Measurements from ENCODE around the gene C13orf46. TPM values are rescaled to one million over a fixed set of nuclear protein-coding genes. Genes with fewer than 3 reads are reported as not detected.

The C13orf46 gene
- total and polyA plus RNA-seq, 4 donors = 0.13 to 3.5 (median 1.3) TPM

DNA sequence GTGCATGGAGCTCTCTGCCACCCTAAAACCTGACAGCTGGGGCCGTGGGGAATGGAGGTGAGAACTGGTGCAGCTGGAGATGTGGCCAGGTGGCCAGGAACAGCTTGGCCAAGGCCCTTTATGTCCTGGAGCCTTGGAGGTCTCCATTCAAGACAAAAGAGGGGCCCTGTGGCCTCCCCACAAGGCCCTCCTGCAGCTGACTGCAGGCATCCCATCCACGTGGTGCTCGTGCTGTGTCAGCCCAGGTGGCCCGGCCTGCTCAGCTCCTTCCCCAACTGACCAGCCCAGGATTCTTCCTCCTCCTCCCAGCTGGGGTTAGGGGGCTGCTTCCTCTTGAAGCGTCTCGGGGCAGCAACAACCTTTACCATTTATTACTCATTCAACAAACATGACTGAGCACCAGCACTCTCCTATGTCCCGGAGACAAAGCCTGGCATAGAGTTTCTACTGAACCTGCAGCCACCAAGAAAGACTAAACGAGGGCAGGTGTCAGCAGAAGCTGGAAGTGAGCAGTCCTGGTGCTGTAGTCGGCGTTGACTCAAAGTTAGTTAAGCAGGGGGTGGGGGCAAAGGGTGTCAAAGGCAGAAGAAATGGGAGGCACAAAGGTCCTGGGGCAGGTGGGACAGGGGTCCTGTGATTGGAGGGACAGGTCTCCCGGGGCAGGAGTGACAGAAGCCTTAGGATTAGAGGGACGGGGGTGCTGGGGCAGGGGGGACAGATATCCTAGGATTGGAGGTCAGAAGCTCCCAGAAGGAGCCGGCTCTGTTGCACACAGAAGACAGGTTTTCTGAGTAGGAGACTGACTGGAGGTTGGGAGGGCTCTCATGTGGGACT is 23.3 kb upstream of the C13orf46 start:
- intact Hi-C loops (cut with DNase I) = no loop called here
- Histone ChIP-seq H3K36me3 (ENCODE audit: control insufficient read depth in 1 of 2, insufficient read depth in 2 of 2, low read length in 1 of 2) (no peaks in the 10 kb centered on the region), H3K4me1 (ENCODE audit: control insufficient read depth in 1 of 2, insufficient read depth in 2 of 2, low read length in 2 of 2) (no peaks in the 10 kb centered on the region), H3K27me3 (ENCODE audit: control insufficient read depth in 1 of 2, insufficient read depth in 2 of 2, low read length in 1 of 2) (no peaks in the 10 kb centered on the region), H3K9me3 (ENCODE audit: control insufficient read depth, low read length) (no peaks in the 10 kb centered on the region), H3K4me3 (ENCODE audit: low read length in 2 of 2) (no peak overlapping the region), H3K27ac (ENCODE audit: low read depth in 1 of 2, low read length in 2 of 2) (no peak overlapping the region)
- ATAC-seq (ENCODE audit: low FRiP score) (no peak), DNase-seq (peak in 1 of 2 donors; percentile 63)
- WGBS, 2 donors = 87 to 88% methylated on average over 13 of the region's 13 CpGs

GRCh38 chr13:113996081-113996911 is 22.4 kb upstream of the C13orf46 start:
- WGBS, 2 donors = 93 to 94% methylated on average over 36 to 38 of the region's 38 CpGs
- intact Hi-C loops (cut with DNase I) = no loop called here
- no peak for ATAC-seq (ENCODE audit: low FRiP score)
- peaks cover 0 to 3% of the 10 kb centered on the region in 2 donors for H3K36me3 ChIP-seq (ENCODE audit: control insufficient read depth in 1 of 2, insufficient read depth in 2 of 2, low read length in 1 of 2)
- DNase-seq = peak in 1 of 2 donors; percentile 73
- no peak overlapping the region for H3K27ac ChIP-seq (ENCODE audit: low read depth in 1 of 2, low read length in 2 of 2)
- H3K9me3 ChIP-seq (ENCODE audit: control insufficient read depth, low read length) = no peaks in the 10 kb centered on the region
- no peaks in the 10 kb centered on the region for H3K4me1 ChIP-seq (ENCODE audit: control insufficient read depth in 1 of 2, insufficient read depth in 2 of 2, low read length in 2 of 2)
- no peak overlapping the region for H3K4me3 ChIP-seq (ENCODE audit: low read length in 2 of 2)
- no peaks in the 10 kb centered on the region for H3K27me3 ChIP-seq (ENCODE audit: control insufficient read depth in 1 of 2, insufficient read depth in 2 of 2, low read length in 1 of 2)

DNA sequence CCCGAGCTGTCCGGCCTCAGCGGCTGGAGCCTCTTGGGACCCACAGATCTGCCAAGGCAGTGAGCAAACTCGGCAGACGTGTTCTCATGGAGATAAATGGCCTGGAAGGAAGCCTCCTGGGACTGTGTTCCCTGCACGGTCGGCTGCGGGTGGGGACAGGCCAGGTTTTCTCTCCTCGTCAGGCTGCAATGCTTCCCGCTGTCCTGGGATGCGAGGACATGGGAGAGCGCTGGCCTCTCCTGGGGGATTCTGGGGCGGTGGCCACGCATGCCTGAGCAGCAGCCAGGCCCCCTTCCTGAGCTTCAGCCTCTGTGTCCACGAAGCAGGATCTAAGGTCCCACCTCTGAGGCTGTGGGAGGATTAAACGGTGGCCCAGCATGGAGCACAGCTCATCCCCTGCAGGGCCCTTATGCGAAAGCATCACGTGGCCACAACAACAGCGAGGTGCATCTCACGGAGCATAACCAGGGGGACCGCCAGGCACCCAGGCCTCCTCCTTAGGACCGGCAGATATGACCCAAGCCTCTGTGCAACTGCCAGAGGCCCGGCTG is 21.2 kb upstream of the C13orf46 start:
- intact Hi-C loops (cut with DNase I) = no loop called here
- DNase-seq = peak in 1 of 2 donors; percentile 66
- no peaks in the 10 kb centered on the region for H3K9me3 ChIP-seq (ENCODE audit: control insufficient read depth, low read length)
- no peak for ATAC-seq (ENCODE audit: low FRiP score)
- peaks cover 0 to 8% of the 10 kb centered on the region in 2 donors for H3K36me3 ChIP-seq (ENCODE audit: control insufficient read depth in 1 of 2, insufficient read depth in 2 of 2, low read length in 1 of 2)
- no peaks in the 10 kb centered on the region for H3K4me1 ChIP-seq (ENCODE audit: control insufficient read depth in 1 of 2, insufficient read depth in 2 of 2, low read length in 2 of 2)
- WGBS, 2 donors = 79 to 80% methylated on average over 21 to 23 of the region's 23 CpGs
- H3K4me3 ChIP-seq (ENCODE audit: low read length in 2 of 2) = no peak overlapping the region
- H3K27me3 ChIP-seq (ENCODE audit: control insufficient read depth in 1 of 2, insufficient read depth in 2 of 2, low read length in 1 of 2) = no peaks in the 10 kb centered on the region
- no peak overlapping the region for H3K27ac ChIP-seq (ENCODE audit: low read depth in 1 of 2, low read length in 2 of 2)

GRCh38 chr13:113992276-113993005 is 18.6 kb upstream of the C13orf46 start:
- H3K27me3 ChIP-seq (ENCODE audit: control insufficient read depth in 1 of 2, insufficient read depth in 2 of 2, low read length in 1 of 2) = no peaks in the 10 kb centered on the region
- ATAC-seq (ENCODE audit: low FRiP score) = no peak
- H3K4me1 ChIP-seq (ENCODE audit: control insufficient read depth in 1 of 2, insufficient read depth in 2 of 2, low read length in 2 of 2) = no peaks in the 10 kb centered on the region
- intact Hi-C loops (cut with DNase I) = no loop called here
- no peak overlapping the region for H3K4me3 ChIP-seq (ENCODE audit: low read length in 2 of 2)
- no peak overlapping the region for H3K27ac ChIP-seq (ENCODE audit: low read depth in 1 of 2, low read length in 2 of 2)
- WGBS, 2 donors = 94% methylated on average over 21 of the region's 21 CpGs
- peaks cover 0 to 8% of the 10 kb centered on the region in 2 donors for H3K36me3 ChIP-seq (ENCODE audit: control insufficient read depth in 1 of 2, insufficient read depth in 2 of 2, low read length in 1 of 2)
- no peaks in the 10 kb centered on the region for H3K9me3 ChIP-seq (ENCODE audit: control insufficient read depth, low read length)
- DNase-seq = peak in 1 of 2 donors; percentile 41

- peaks cover 0 to 8% of the 10 kb centered on the region in 2 donors for H3K36me3 ChIP-seq (ENCODE audit: control insufficient read depth in 1 of 2, insufficient read depth in 2 of 2, low read length in 1 of 2)
- ATAC-seq (ENCODE audit: low FRiP score) (no peak), DNase-seq (peak in 1 of 2 donors; percentile 30)
- 91% methylated on average over 11 of the region's 11 CpGs for WGBS, 2 donors
- no peaks in the 10 kb centered on the region for H3K27me3 ChIP-seq (ENCODE audit: control insufficient read depth in 1 of 2, insufficient read depth in 2 of 2, low read length in 1 of 2)
- H3K9me3 ChIP-seq (ENCODE audit: control insufficient read depth, low read length) = no peaks in the 10 kb centered on the region
- intact Hi-C loops (cut with DNase I) = no loop called here
- H3K4me3 ChIP-seq (ENCODE audit: low read length in 2 of 2) = no peak overlapping the region
- H3K27ac ChIP-seq (ENCODE audit: low read depth in 1 of 2, low read length in 2 of 2) = no peak overlapping the region
- no peaks in the 10 kb centered on the region for H3K4me1 ChIP-seq (ENCODE audit: control insufficient read depth in 1 of 2, insufficient read depth in 2 of 2, low read length in 2 of 2)
Measured at GRCh38 chr13:113991676-113992179, 17.9 kb upstream of the C13orf46 start.

- DNase-seq (peak; percentile 6 to 9), ATAC-seq (ENCODE audit: low FRiP score) (no peak)
- no peaks in the 10 kb centered on the region for H3K27me3 ChIP-seq (ENCODE audit: control insufficient read depth in 1 of 2, insufficient read depth in 2 of 2, low read length in 1 of 2)
- intact Hi-C loops (cut with DNase I) = no loop called here
- H3K4me3 ChIP-seq (ENCODE audit: low read length in 2 of 2) = no peak overlapping the region
- no peaks in the 10 kb centered on the region for H3K4me1 ChIP-seq (ENCODE audit: control insufficient read depth in 1 of 2, insufficient read depth in 2 of 2, low read length in 2 of 2)
- WGBS, 2 donors = 75 to 86% methylated on average over 8 to 10 of the region's 10 CpGs
- peaks cover 0 to 8% of the 10 kb centered on the region in 2 donors for H3K36me3 ChIP-seq (ENCODE audit: control insufficient read depth in 1 of 2, insufficient read depth in 2 of 2, low read length in 1 of 2)
- no peak overlapping the region for H3K27ac ChIP-seq (ENCODE audit: low read depth in 1 of 2, low read length in 2 of 2)
- no peaks in the 10 kb centered on the region for H3K9me3 ChIP-seq (ENCODE audit: control insufficient read depth, low read length)
Measured at GRCh38 chr13:113991191-113991669, 17.4 kb upstream of the C13orf46 start.

DNA sequence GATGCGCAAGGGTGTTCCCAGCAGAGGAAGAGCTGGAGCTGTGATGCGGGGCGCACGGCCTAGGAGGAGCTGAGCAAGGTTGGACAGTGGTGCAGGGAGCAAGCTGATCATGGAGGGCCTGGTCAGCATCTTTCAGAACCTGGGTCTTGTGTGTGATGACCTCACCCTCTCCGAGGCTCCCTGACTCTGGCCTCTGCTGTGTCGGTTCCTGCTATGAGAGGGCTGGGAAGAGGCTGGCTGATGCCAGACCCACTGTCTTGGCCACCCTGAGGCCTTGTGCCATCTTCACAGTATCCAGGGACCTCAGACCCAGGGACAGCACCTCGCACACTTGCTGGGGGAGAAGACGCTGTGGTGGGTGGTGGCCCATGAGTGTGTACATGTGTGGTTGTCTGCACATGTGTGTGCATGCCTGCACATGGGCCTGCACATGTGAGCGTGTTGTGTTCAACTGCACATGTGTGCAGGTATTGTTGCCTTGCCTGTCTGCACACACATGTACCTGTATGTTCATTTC is 16.5 kb upstream of the C13orf46 start:
- DNase-seq (no peak), ATAC-seq (ENCODE audit: low FRiP score) (peak; percentile 22)
- H3K4me1 ChIP-seq (ENCODE audit: control insufficient read depth in 1 of 2, insufficient read depth in 2 of 2, low read length in 2 of 2) = no peaks in the 10 kb centered on the region
- no peaks in the 10 kb centered on the region for H3K9me3 ChIP-seq (ENCODE audit: control insufficient read depth, low read length)
- WGBS, 2 donors = 97 to 98% methylated on average over 9 of the region's 9 CpGs
- intact Hi-C loops (cut with DNase I) = no loop called here
- H3K4me3 ChIP-seq (ENCODE audit: low read length in 2 of 2) = no peak overlapping the region
- H3K36me3 ChIP-seq (ENCODE audit: control insufficient read depth in 1 of 2, insufficient read depth in 2 of 2, low read length in 1 of 2) = peaks cover 0 to 8% of the 10 kb centered on the region in 2 donors
- no peak overlapping the region for H3K27ac ChIP-seq (ENCODE audit: low read depth in 1 of 2, low read length in 2 of 2)
- H3K27me3 ChIP-seq (ENCODE audit: control insufficient read depth in 1 of 2, insufficient read depth in 2 of 2, low read length in 1 of 2) = no peaks in the 10 kb centered on the region
